Type B pancreatic cell (in vitro differentiated cells): ENCODE results near the gene GAB1. TPM values are rescaled to one million over a fixed set of nuclear protein-coding genes. Genes with fewer than 3 reads are reported as not detected.

Experiments
- DNase-seq: peaks from one replicate; pipeline ENCODE4 v3.0.0; 2021; ENCODE audit warnings: mixed read lengths; ENCODE audit not compliant: unreplicated experiment; ENCODE audit errors: extremely low spot score
- H3K27ac Mint-ChIP-seq: 2 replicates; pipeline ENCODE4 v1.8.0; 2021; ENCODE audit warnings: mild to moderate bottlenecking, mixed read lengths
- H3K27me3 Mint-ChIP-seq: 2 replicates; pipeline ENCODE4 v1.8.0; 2021; ENCODE audit warnings: mixed read lengths
- H3K36me3 Mint-ChIP-seq: 2 replicates; pipeline ENCODE4 v1.8.0; 2021; ENCODE audit warnings: mixed read lengths
- H3K4me1 Mint-ChIP-seq: one replicate; pipeline ENCODE4 v1.8.0; 2021; ENCODE audit warnings: mixed read lengths; ENCODE audit not compliant: unreplicated experiment
- H3K4me3 Mint-ChIP-seq: 2 replicates; pipeline ENCODE4 v1.8.0; 2021; ENCODE audit warnings: mild to moderate bottlenecking, mixed read lengths
- H3K9me3 Mint-ChIP-seq: 2 replicates; pipeline ENCODE4 v1.8.0; 2021; ENCODE audit warnings: mixed read lengths
- CTCF ChIP-seq: fragments of 200-600 bp; sonication (generic); conservative IDR thresholded peaks from 2 replicates; pipeline ENCODE4 v1.5.0; 2021; ENCODE audit warnings: antibody characterized with exemption, mild to moderate bottlenecking
- total RNA-seq: library from RNA; stranded (reverse); gene quantifications from 2 replicates; pipeline ENCODE4 v1.2.1, GENCODE V29; 2021; ENCODE audit warnings: low replicate concordance

The GAB1 gene
- total RNA-seq, 1 donor from 2014 or later = 27.0 TPM

GRCh38 chr4:143389579-143390195, 53.0 kb downstream of the GAB1 start:
- Mint-ChIP-seq H3K4me3 (no peak overlapping the region), H3K27ac (no peak overlapping the region), H3K4me1 (peaks cover 29% of the 10 kb centered on the region), H3K9me3 (no peaks in the 10 kb centered on the region), H3K27me3 (no peaks in the 10 kb centered on the region), H3K36me3 (no peaks in the 10 kb centered on the region)
- DNase-seq = no peak
- no peak for TF ChIP-seq CTCF

GRCh38 chr4:143390764-143391163, 54.1 kb downstream of the GAB1 start:
- Mint-ChIP-seq H3K27me3 (no peaks in the 10 kb centered on the region), H3K27ac (no peak overlapping the region), H3K4me3 (no peak overlapping the region), H3K4me1 (peaks cover 28% of the 10 kb centered on the region), H3K9me3 (no peaks in the 10 kb centered on the region), H3K36me3 (no peaks in the 10 kb centered on the region)
- no peak for TF ChIP-seq CTCF
- no peak for DNase-seq

- Mint-ChIP-seq H3K27ac (no peak overlapping the region), H3K27me3 (no peaks in the 10 kb centered on the region), H3K4me3 (no peak overlapping the region), H3K36me3 (peaks cover 3% of the 10 kb centered on the region), H3K4me1 (peaks cover 28% of the 10 kb centered on the region), H3K9me3 (no peaks in the 10 kb centered on the region)
- TF ChIP-seq CTCF = no peak
- no peak for DNase-seq
These were observed 54.6 kb downstream of the GAB1 start for GRCh38 chr4:143391261-143391660.

GRCh38 chr4:143391895-143392294, 55.2 kb downstream of the GAB1 start:
- Mint-ChIP-seq H3K4me3 (no peak overlapping the region), H3K4me1 (peaks cover 32% of the 10 kb centered on the region), H3K27ac (no peak overlapping the region), H3K36me3 (peaks cover 5% of the 10 kb centered on the region), H3K27me3 (no peaks in the 10 kb centered on the region), H3K9me3 (no peaks in the 10 kb centered on the region)
- TF ChIP-seq CTCF = no peak
- no peak for DNase-seq

GRCh38 chr4:143393195-143393594, 56.5 kb downstream of the GAB1 start:
- no peaks in the 10 kb centered on the region for H3K27me3 Mint-ChIP-seq
- H3K4me3 Mint-ChIP-seq = no peak overlapping the region
- H3K9me3 Mint-ChIP-seq = no peaks in the 10 kb centered on the region
- peaks cover 5% of the 10 kb centered on the region for H3K36me3 Mint-ChIP-seq
- peaks cover 30% of the 10 kb centered on the region for H3K4me1 Mint-ChIP-seq
- H3K27ac Mint-ChIP-seq = no peak overlapping the region
- no peak for TF ChIP-seq CTCF
- DNase-seq = no peak
